SK-N-SH (cell line): ENCODE results near the gene DDC. TPM values are rescaled to one million over a fixed set of nuclear protein-coding genes. Genes with fewer than 3 reads are reported as not detected.

Experiments
- CTCF ChIA-PET: fragments of 300-600, 350-600 bp; formaldehyde crosslinking; extraction: SDS; loops from one replicate; lab custom pipeline; 2021; lab: Yijun Ruan, JAX
- POLR2A ChIA-PET: fragments of 350-600 bp; sonication (Branson Sonifier 250); formaldehyde crosslinking; extraction: SDS; loops from one replicate; lab custom pipeline; 2020; ENCODE audit warnings: antibody characterized with exemption, inconsistent platforms; lab: Yijun Ruan, JAX
- DNase-seq: peaks from one replicate; pipeline ENCODE4 v3.0.0; 2012
- H2AFZ ChIP-seq: fragments of 200-600 bp; sonication (generic); 2 replicates; pipeline ENCODE4 v1.8.1; 2016; ENCODE audit warnings: antibody characterized with exemption, mild to moderate bottlenecking, low read depth
- H3F3A ChIP-seq: fragments of 200-600 bp; sonication (generic); replicated peaks from 2 replicates; pipeline ENCODE3; 2016; ENCODE audit warnings: antibody characterized with exemption, mild to moderate bottlenecking; ENCODE audit not compliant: insufficient read depth
- H3K27ac ChIP-seq, 2 experiments: fragments of 200-500 bp in 1 of 2; fragments of 200-600 bp in 1 of 2; sonication (Bioruptor generic) in 1 of 2; sonication (generic), shearing (Covaris generic) in 1 of 2; 2 replicates each; pipeline versions ENCODE4 v1.5.1 to v1.6.1; 2014 to 2016; ENCODE audit warnings: low read depth in 2 of 2, inconsistent platforms in 1 of 2, low read length in 1 of 2, mild to moderate bottlenecking in 1 of 2, mixed read lengths in 1 of 2
- H3K27me3 ChIP-seq: fragments of 200-600 bp; sonication (generic), shearing (Covaris generic); 2 replicates; pipeline ENCODE4 v1.6.1; 2016; ENCODE audit warnings: mixed run types; ENCODE audit not compliant: insufficient read depth
- H3K36me3 ChIP-seq, 2 experiments: fragments of 200-500 bp in 1 of 2; fragments of 200-600 bp in 1 of 2; sonication (Bioruptor generic) in 1 of 2; sonication (generic) in 1 of 2; replicated peaks in 1 of 2; 2 replicates each; pipeline versions ENCODE3 to v1.5.1; 2014 to 2016; ENCODE audit warnings: low read length in 1 of 2, mild to moderate bottlenecking in 1 of 2; ENCODE audit not compliant: insufficient read depth in 2 of 2, control insufficient read depth in 1 of 2
- H3K4me1 ChIP-seq, 2 experiments: fragments of 200-500 bp in 1 of 2; fragments of 200-600 bp in 1 of 2; sonication (Bioruptor generic) in 1 of 2; sonication (generic), shearing (Covaris generic) in 1 of 2; 2 replicates each; pipeline versions ENCODE4 v1.5.1 to v1.6.1; 2014 to 2016; ENCODE audit warnings: low read depth in 1 of 2, low read length in 1 of 2, mixed run types in 1 of 2; ENCODE audit not compliant: insufficient read depth in 2 of 2, control insufficient read depth in 1 of 2
- H3K4me2 ChIP-seq: fragments of 200-600 bp; sonication (generic), shearing (Covaris generic); 2 replicates; pipeline ENCODE4 v1.6.1; 2017; ENCODE audit warnings: mixed run types
- H3K4me3 ChIP-seq, 2 experiments: fragments of 200-500 bp in 1 of 2; fragments of 200-600 bp in 1 of 2; sonication (Bioruptor generic) in 1 of 2; sonication (generic), shearing (Covaris generic) in 1 of 2; 2 replicates each; pipeline versions ENCODE4 v1.5.1 to v1.8.1; 2014 to 2016; ENCODE audit warnings: low read depth in 2 of 2, inconsistent platforms in 1 of 2, low read length in 1 of 2, mild to moderate bottlenecking in 1 of 2, mixed read lengths in 1 of 2, moderate library complexity in 1 of 2
- H3K79me2 ChIP-seq: fragments of 200-600 bp; sonication (generic); 2 replicates; pipeline ENCODE4 v1.8.1; 2017; ENCODE audit warnings: mild to moderate bottlenecking; ENCODE audit not compliant: insufficient read depth
- H3K9ac ChIP-seq: fragments of 200-600 bp; sonication (generic); 2 replicates; pipeline ENCODE4 v1.6.1; 2017; ENCODE audit warnings: mixed run types
- H3K9me2 ChIP-seq: fragments of 200-600 bp; sonication (generic); 2 replicates; pipeline ENCODE4 v1.6.1; 2017; ENCODE audit warnings: mixed run types
- H3K9me3 ChIP-seq: fragments of 200-600 bp; sonication (generic); 2 replicates; pipeline ENCODE4 v1.6.1; 2017; ENCODE audit warnings: mixed run types, mild to moderate bottlenecking, moderate library complexity
- H4K20me1 ChIP-seq: fragments of 200-600 bp; sonication (generic); 2 replicates; pipeline ENCODE4 v1.6.1; 2017; ENCODE audit warnings: mild to moderate bottlenecking, mixed run types; ENCODE audit not compliant: insufficient read depth
- CHD2 ChIP-seq: fragments of 150-350 bp; IDR thresholded peaks from 2 replicates; pipeline ENCODE4 v1.6.1; 2018; ENCODE audit warnings: low read length; ENCODE audit not compliant: partially characterized antibody
- ELF1 ChIP-seq: IDR thresholded peaks from 2 replicates; pipeline ENCODE4 v1.4.0; 2012
- EZH2phosphoT487 ChIP-seq: fragments of 200-600 bp; sonication (generic); IDR thresholded peaks from 2 replicates; pipeline ENCODE4 v1.6.1; 2017; ENCODE audit warnings: low read depth, mixed run types, mild to moderate bottlenecking, antibody characterized with exemption, moderate library complexity, borderline replicate concordance
- FOSL2 ChIP-seq: IDR thresholded peaks from 2 replicates; pipeline ENCODE4 v1.4.0; 2012; ENCODE audit warnings: low read depth, mild to moderate bottlenecking, moderate library complexity, borderline replicate concordance
- FOXJ3 ChIP-seq: sonication (generic); formaldehyde crosslinking; IDR thresholded peaks from 2 replicates; pipeline ENCODE4 v1.5.1; 2020; ENCODE audit warnings: mild to moderate bottlenecking, missing genetic modification reagents
- FOXM1 ChIP-seq: IDR thresholded peaks from 2 replicates; pipeline ENCODE4 v1.4.0; 2012; ENCODE audit warnings: low read depth, mild to moderate bottlenecking
- GATA2 ChIP-seq: sonication (generic); formaldehyde crosslinking; IDR thresholded peaks from 2 replicates; pipeline ENCODE4 v1.5.0; 2020; ENCODE audit warnings: mild to moderate bottlenecking, missing genetic modification reagents
- MEF2A ChIP-seq: IDR thresholded peaks from 2 replicates; pipeline ENCODE4 v1.4.0; 2012; ENCODE audit warnings: low read depth, borderline replicate concordance
- MXI1 ChIP-seq: IDR thresholded peaks from 2 replicates; pipeline ENCODE4 v1.6.1; 2012; ENCODE audit warnings: mild to moderate bottlenecking, low read depth, low read length, improper control_type of control experiment
- NFIC ChIP-seq: IDR thresholded peaks from 2 replicates; pipeline ENCODE4 v1.4.0; 2012; ENCODE audit warnings: borderline replicate concordance
- PBX3 ChIP-seq: IDR thresholded peaks from 2 replicates; pipeline ENCODE4; 2012
- POLR2AphosphoS5 ChIP-seq: IDR thresholded peaks from 2 replicates; pipeline ENCODE4 v1.6.1; 2012; ENCODE audit warnings: low read depth, low read length
- RAD21 ChIP-seq: IDR thresholded peaks from 2 replicates; pipeline ENCODE4 v1.6.1; 2012; ENCODE audit warnings: mild to moderate bottlenecking, low read length
- RCOR1 ChIP-seq: fragments of 150-350 bp; IDR thresholded peaks from 2 replicates; pipeline ENCODE4 v1.6.1; 2017; ENCODE audit warnings: antibody characterized with exemption, low read length
- RFX5 ChIP-seq: IDR thresholded peaks from 2 replicates; pipeline ENCODE4 v1.6.1; 2012; ENCODE audit warnings: mild to moderate bottlenecking, improper control_type of control experiment, low read length
- SIN3A ChIP-seq: IDR thresholded peaks from 2 replicates; pipeline ENCODE4 v1.6.1; 2012; ENCODE audit warnings: low read depth, mild to moderate bottlenecking, low read length, moderate library complexity, borderline replicate concordance
- SMC3 ChIP-seq: IDR thresholded peaks from 2 replicates; pipeline ENCODE4 v1.6.1; 2012; ENCODE audit warnings: low read depth, low read length, improper control_type of control experiment
- TAF1 ChIP-seq: IDR thresholded peaks from 2 replicates; pipeline ENCODE4 v1.6.1; 2012; ENCODE audit warnings: low read depth, mild to moderate bottlenecking, low read length, moderate library complexity, borderline replicate concordance
- TCF12 ChIP-seq: IDR thresholded peaks from 2 replicates; pipeline ENCODE4 v1.4.0; 2012
- TEAD4 ChIP-seq: IDR thresholded peaks from 2 replicates; pipeline ENCODE4 v1.4.0; 2012; ENCODE audit warnings: mild to moderate bottlenecking, borderline replicate concordance; ENCODE audit not compliant: insufficient read depth
- USF2 ChIP-seq: fragments of 150-350 bp; IDR thresholded peaks from 2 replicates; pipeline ENCODE4 v1.6.1; 2017; ENCODE audit warnings: antibody characterized with exemption, low read length, low read depth, borderline replicate concordance
- YY1 ChIP-seq: IDR thresholded peaks from 2 replicates; pipeline ENCODE4 v1.4.0; 2012; ENCODE audit warnings: low read depth, mild to moderate bottlenecking
- WGBS: methylation state at CpG from one replicate; pipeline ENCODE4 v1.1.6; 2017; ENCODE audit warnings: low lambda C conversion rate; 5-methylcytosine and 5-hydroxymethylcytosine counted together
- polyA plus RNA-seq, 3 experiments: library from polyadenylated mRNA; depleted of rRNA; stranded (reverse); fragments of >200 nt; gene quantifications; 2 replicates each; pipeline ENCODE4 v1.2.3, GENCODE V29; 2012
- TF ChIP-seq, protein P1 (sequence below): IDR thresholded peaks from 2 replicates; pipeline ENCODE4 v1.4.0; 2012; ENCODE audit warnings: low read depth
- TF ChIP-seq, protein P2 (sequence below): IDR thresholded peaks from 2 replicates; pipeline ENCODE4 v1.6.1; 2012; ENCODE audit warnings: mild to moderate bottlenecking, low read depth, low read length, moderate library complexity
- TF ChIP-seq, protein P3 (sequence below): IDR thresholded peaks from 2 replicates; pipeline ENCODE4 v1.4.0; 2012; ENCODE audit warnings: low read depth, borderline replicate concordance
- TF ChIP-seq, protein P4 (sequence below): fragments of 200-600 bp; sonication (generic); IDR thresholded peaks from 2 replicates; pipeline ENCODE4 v1.6.1; 2017; ENCODE audit warnings: antibody characterized with exemption, mild to moderate bottlenecking, moderate library complexity

DDC gene
- polyA plus RNA-seq, 1 of the 3 experiments (the other 2 are of a cell fraction) = 1.8 TPM

GRCh38 chr7:50507898-50508470, 57.2 kb downstream of the DDC start:
- H3K79me2 ChIP-seq = no peaks in the 10 kb centered on the region
- no peaks in the 10 kb centered on the region for H4K20me1 ChIP-seq
- H3K36me3 ChIP-seq = peaks cover 0 to 13% of the 10 kb centered on the region in 2 experiments
- no peak overlapping the region for H2AFZ ChIP-seq
- no peaks in the 10 kb centered on the region for H3K9me3 ChIP-seq
- H3F3A ChIP-seq = no peaks in the 10 kb centered on the region
- CTCF ChIA-PET = interaction anchor here (0.6 to 6.4 kb wide), 21 partner anchors 11 to 172 kb away, joined by 3 to 51 read pairs (median 5); partner anchors contain the start of gene DDC
- H3K27ac ChIP-seq = peak overlapping the region in 1 of 2 experiments; percentile 98; a peak in 3 of 4 replicates
- H3K27me3 ChIP-seq = peaks cover 15% of the 10 kb centered on the region; the same call in 1 of the 2 replicates
- no peaks in the 10 kb centered on the region for H3K9me2 ChIP-seq
- 38% methylated on average over 7 of the region's 7 CpGs for WGBS
- H3K9ac ChIP-seq = no peak overlapping the region
- POLR2A ChIA-PET = interaction anchor here (0.6 to 3.5 kb wide), 24 partner anchors 9 to 168 kb away, joined by 3 to 103 read pairs (median 6); partner anchors contain the start of genes DDC and FIGNL1
- peak; percentile 86 for DNase-seq
- H3K4me1 ChIP-seq = peaks cover 0 to 62% of the 10 kb centered on the region in 2 experiments; a peak in 2 of 4 replicates
- no peak overlapping the region for H3K4me2 ChIP-seq
- no peak overlapping the region for H3K4me3 ChIP-seq
- peak; percentile 31; the same call in 1 of the 2 replicates for TF ChIP-seq POLR2AphosphoS5
- peak; percentile 98 for TF ChIP-seq RCOR1
- TF ChIP-seq CHD2 = peak; percentile 89
- TF ChIP-seq GATA2 (CRISPR knock-in tag) = no peak
- no peak for TF ChIP-seq EZH2phosphoT487
- TF ChIP-seq ELF1 = no peak
- no peak for TF ChIP-seq SIN3A
- no peak for TF ChIP-seq USF2
- TF ChIP-seq TAF1 = no peak
- TF ChIP-seq TCF12 = peak; percentile 50; the same call in 1 of the 2 replicates
- TF ChIP-seq RAD21 = peak; percentile 33
- no peak for TF ChIP-seq YY1
- no peak for TF ChIP-seq MEF2A
- TF ChIP-seq, protein P1, sequence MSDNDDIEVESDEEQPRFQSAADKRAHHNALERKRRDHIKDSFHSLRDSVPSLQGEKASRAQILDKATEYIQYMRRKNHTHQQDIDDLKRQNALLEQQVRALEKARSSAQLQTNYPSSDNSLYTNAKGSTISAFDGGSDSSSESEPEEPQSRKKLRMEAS = no peak
- TF ChIP-seq, protein P2, sequence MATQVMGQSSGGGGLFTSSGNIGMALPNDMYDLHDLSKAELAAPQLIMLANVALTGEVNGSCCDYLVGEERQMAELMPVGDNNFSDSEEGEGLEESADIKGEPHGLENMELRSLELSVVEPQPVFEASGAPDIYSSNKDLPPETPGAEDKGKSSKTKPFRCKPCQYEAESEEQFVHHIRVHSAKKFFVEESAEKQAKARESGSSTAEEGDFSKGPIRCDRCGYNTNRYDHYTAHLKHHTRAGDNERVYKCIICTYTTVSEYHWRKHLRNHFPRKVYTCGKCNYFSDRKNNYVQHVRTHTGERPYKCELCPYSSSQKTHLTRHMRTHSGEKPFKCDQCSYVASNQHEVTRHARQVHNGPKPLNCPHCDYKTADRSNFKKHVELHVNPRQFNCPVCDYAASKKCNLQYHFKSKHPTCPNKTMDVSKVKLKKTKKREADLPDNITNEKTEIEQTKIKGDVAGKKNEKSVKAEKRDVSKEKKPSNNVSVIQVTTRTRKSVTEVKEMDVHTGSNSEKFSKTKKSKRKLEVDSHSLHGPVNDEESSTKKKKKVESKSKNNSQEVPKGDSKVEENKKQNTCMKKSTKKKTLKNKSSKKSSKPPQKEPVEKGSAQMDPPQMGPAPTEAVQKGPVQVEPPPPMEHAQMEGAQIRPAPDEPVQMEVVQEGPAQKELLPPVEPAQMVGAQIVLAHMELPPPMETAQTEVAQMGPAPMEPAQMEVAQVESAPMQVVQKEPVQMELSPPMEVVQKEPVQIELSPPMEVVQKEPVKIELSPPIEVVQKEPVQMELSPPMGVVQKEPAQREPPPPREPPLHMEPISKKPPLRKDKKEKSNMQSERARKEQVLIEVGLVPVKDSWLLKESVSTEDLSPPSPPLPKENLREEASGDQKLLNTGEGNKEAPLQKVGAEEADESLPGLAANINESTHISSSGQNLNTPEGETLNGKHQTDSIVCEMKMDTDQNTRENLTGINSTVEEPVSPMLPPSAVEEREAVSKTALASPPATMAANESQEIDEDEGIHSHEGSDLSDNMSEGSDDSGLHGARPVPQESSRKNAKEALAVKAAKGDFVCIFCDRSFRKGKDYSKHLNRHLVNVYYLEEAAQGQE = no peak
- peak; percentile 44; the same call in 1 of the 2 replicates for TF ChIP-seq MXI1
- no peak for TF ChIP-seq PBX3
- TF ChIP-seq, protein P3, sequence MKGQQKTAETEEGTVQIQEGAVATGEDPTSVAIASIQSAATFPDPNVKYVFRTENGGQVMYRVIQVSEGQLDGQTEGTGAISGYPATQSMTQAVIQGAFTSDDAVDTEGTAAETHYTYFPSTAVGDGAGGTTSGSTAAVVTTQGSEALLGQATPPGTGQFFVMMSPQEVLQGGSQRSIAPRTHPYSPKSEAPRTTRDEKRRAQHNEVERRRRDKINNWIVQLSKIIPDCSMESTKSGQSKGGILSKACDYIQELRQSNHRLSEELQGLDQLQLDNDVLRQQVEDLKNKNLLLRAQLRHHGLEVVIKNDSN = no peak
- TF ChIP-seq SMC3 = no peak
- TF ChIP-seq FOXJ3 (CRISPR knock-in tag) = peak; percentile 100
- no peak for TF ChIP-seq FOXM1
- no peak for TF ChIP-seq FOSL2
- no peak for TF ChIP-seq NFIC
- TF ChIP-seq, protein P4, sequence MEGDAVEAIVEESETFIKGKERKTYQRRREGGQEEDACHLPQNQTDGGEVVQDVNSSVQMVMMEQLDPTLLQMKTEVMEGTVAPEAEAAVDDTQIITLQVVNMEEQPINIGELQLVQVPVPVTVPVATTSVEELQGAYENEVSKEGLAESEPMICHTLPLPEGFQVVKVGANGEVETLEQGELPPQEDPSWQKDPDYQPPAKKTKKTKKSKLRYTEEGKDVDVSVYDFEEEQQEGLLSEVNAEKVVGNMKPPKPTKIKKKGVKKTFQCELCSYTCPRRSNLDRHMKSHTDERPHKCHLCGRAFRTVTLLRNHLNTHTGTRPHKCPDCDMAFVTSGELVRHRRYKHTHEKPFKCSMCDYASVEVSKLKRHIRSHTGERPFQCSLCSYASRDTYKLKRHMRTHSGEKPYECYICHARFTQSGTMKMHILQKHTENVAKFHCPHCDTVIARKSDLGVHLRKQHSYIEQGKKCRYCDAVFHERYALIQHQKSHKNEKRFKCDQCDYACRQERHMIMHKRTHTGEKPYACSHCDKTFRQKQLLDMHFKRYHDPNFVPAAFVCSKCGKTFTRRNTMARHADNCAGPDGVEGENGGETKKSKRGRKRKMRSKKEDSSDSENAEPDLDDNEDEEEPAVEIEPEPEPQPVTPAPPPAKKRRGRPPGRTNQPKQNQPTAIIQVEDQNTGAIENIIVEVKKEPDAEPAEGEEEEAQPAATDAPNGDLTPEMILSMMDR = no peak
- peak; percentile 19; the same call in 1 of the 2 replicates for TF ChIP-seq RFX5
- TF ChIP-seq TEAD4 = no peak
